HG02943 (cell line): Measurements from ENCODE around the gene RNF146.
"Not testable (repeated sequence)": the region's sequence is repeated elsewhere in the genome, so short reads cannot be mapped to it uniquely, and the experiment has no call there.

Experiments
- ATAC-seq: cut with Tn5 transposase; IDR thresholded peaks from one replicate; pipeline ENCODE4 v1.9.1; 2021; ENCODE audit warnings: mild to moderate bottlenecking, low read depth, moderate library complexity; ENCODE audit not compliant: unreplicated experiment

The RNF146 gene, protein sequence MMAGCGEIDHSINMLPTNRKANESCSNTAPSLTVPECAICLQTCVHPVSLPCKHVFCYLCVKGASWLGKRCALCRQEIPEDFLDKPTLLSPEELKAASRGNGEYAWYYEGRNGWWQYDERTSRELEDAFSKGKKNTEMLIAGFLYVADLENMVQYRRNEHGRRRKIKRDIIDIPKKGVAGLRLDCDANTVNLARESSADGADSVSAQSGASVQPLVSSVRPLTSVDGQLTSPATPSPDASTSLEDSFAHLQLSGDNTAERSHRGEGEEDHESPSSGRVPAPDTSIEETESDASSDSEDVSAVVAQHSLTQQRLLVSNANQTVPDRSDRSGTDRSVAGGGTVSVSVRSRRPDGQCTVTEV

DNA sequence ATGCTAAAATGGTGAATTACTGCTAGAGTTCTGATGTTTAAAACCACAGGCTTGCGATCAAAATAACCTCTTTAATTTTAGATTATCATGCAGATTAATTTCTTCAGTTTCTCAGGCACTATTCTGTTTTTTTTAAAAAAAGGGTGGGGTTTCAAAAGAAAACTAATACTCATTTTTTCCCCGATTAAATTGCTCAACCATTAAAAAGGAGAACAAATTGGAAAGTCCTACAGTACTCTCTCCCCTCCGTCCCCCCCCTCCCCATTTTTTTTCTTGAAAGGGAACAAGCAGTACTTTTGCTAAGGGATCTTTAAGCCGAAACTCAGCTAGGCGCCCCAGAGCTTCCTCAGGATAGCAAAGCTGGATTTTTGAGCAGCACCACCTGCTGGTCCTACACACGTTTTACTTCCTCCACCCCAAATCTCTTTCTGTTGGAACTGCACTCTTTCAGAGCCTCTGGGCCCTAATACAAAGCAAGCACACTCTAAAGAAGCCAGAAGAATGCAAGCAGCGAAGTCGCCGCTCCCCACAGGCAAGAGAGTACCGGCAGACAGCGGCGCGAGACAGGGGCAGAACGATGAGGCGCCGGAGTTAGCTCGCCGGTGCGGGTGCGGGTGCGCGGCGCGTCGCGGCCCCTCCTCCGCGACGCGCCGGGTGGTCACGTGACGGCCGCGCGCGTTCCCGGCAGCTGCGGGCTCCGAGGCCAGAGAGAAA lies at the start of gene RNF146:
TSS of gene RNF146 (plus strand) at position 687 of the 714 bp plus-strand sequence. CDS start 13,475 bp downstream, outside the sequence.
- ATAC-seq: peak; percentile 75

DNA sequence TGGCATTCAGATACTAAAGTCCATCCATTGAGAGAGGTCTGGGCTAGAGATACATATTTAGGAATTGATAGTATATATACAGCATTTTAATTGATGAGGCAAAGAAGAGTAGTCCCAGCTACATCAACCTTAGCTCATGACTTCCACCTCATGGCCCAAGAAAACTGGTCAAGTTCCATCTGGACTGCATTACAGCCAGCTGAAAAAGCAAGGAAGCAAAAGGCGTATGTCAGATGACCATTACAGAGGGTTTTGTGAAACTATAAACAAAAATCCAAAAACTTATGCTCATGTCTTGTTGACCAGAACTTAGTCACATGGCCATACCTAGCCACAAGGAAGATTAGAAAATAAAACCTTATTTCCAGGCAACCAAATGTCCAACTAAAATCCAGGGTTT lies 46.8 kb upstream of the RNF146 start:
- ATAC-seq: no peak

DNA sequence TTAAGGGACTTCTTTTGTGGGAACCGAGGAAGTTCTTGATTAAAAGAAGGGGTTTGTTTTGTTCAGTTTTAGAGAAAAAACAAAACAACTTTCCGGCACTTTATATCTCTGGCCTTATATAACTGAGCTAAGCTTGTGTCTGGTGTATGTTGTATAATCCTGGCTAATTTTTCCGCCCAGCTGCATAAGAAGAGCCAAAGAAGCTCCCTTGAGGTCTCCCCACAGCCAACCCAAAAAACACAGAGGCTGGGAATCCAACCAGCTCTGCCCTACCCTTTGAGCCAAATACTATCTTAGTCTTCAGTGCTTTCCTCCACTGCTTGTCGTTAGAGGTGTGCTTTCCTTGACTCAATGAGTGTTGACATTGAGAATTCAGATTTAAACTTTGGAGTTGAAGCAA lies 45.5 kb upstream of the RNF146 start:
- ATAC-seq: no peak

DNA sequence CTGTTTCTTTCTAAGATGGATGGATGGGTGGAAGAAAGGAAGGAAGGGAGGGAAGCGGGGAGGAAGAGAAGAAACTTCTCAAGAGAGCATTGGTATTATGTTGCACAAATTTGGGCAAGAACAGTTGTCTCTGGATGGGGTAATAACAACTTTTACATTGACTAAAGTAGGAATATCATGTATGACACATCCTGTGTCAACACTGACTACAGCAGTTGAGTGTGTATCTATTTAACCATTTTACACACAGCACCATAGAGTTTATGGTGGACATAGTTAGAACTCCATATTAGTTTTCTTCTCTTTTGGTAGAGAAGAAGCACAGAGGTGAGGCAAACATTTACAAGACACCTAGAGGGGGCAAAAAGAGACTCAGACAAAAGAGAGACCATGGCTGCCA lies 44.2 kb upstream of the RNF146 start:
- no peak for ATAC-seq

DNA sequence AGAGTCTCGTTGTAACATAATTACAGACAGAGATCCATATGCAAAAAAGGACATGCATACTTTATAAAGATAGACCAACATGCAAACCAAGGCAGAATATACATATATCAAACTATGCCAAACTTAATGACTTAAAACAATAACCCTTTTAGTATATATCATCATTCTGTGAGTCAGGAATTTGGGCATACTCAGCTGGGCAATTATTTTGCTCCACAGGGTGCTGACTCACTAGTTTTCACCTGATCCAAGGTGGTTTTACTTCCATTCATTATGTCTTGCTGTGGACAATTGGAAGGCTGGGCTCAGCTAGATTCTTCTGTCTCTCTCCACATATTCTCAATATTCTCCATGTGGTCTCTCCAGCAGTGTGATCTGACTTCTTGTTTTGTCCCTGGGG lies 41.2 kb upstream of the RNF146 start:
- ATAC-seq: no peak

DNA sequence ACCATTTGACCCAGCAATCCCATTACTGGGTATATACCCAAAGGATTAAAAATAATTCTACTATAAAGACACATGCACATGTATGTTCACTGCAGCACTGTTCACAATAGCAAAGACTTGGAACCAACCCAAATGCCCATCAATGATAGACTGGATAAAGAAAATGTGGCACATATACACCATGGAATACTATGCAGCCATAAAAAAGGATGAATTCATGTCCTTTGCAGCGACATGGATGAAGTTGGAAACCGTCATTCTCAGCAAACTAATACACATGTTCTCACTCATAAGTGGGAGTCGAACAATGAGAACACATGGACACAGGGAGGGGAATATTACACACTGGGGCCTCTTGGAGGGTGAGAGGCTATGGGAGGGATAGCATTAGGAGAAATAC lies 32.8 kb upstream of the RNF146 start:
- not testable (repeated sequence) for ATAC-seq

DNA sequence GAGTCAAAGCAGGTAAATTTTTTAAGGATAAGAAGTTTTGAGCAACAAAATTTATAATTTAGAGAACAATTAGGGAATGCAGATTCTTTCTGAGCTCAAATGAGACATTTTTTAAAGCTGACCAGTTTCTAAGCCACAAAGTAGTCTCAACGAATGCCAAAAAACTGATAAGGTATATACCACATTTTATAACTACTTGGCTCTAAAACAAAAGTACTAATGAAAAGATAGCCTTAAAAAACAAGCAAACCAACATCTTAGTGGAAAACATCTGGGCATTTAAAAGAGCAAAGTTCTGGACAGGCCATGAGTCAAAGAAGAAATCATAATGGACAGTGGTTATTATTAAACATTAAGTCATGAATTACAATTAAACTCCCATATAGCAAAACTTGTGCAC lies 23.2 kb upstream of the RNF146 start:
- ATAC-seq: no peak

DNA sequence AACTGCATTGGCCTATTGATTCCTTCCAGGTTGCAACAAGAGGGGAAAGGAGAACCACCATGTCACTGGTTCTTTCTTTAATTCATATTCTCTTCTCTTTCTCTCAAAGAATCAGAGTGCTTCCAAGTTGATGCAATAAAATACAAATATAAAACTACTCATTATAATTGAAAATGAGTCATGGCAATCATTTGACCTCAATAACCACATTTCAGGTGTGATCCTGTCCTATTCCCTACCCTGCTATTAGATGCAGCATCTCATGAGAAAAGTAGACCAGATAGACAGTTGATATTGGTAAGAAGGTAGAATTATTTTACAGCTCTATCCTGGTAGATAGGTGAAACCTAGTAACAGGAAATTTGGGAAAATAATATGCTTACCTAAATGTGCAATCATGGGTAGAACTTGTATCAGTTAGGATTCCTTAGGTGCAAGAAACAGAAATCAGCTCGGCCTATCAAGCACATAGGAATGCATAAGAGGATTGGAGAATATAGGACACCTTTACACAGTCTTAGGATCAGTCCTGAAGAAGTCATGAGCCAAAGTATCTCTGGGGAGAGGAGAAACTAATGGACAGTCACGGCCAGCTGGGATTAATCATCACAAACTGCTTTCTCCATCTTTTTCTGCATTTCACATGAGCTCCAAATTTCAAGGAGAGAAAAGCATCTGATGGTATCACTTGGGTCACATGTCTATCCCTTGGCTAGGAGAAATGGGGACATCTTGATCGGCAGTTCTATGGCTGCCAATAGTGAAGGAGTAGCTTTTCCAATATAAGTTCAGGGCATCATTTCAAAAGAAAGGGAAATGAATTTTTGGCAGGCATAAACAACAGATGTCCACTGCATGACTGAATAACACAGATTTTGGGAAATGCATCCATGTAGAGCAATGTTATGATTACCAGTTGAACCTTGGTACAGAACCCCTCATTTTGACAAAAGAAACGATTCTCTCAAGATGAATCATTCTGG lies 19.3 kb upstream of the RNF146 start:
- no peak for ATAC-seq

DNA sequence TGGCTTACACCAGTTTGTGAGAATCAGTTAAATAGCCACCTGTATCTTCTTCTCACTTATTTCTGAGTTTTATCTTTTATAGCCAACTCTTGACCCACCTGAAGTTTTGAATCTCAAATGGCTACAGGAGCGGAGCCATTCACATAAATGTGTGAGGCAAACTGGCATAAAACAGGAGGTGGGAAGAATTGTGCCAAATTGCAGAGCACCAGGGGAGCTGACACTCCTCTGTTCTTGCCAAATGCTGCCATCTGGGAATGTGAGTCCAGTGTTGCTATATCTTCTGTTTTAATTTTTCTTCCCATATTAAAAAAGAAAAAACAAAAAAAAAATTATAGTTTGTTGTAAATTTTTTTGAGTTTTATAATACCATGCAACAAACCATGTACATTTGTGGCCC lies 17.0 kb upstream of the RNF146 start:
- ATAC-seq: no peak

DNA sequence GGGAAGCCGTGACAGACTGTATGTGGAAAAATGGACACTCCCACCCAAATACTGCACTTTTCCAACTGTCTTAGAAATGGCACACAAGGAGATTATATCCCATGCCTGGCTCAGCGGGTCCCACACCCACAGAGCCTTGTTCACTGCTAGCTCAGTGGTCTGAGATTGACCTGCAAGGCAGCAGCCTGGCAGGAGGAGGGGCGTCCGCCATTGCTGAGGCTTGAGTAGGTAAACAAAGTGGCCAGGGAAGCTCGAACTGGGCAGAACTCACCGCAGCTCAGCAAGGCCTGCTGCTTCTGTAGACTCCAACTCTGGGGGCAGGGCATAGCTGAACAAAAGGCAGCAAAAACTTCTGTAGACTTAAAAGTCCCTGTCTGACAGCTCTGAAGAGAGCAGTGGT lies 11.4 kb upstream of the RNF146 start:
- ATAC-seq: no peak

DNA sequence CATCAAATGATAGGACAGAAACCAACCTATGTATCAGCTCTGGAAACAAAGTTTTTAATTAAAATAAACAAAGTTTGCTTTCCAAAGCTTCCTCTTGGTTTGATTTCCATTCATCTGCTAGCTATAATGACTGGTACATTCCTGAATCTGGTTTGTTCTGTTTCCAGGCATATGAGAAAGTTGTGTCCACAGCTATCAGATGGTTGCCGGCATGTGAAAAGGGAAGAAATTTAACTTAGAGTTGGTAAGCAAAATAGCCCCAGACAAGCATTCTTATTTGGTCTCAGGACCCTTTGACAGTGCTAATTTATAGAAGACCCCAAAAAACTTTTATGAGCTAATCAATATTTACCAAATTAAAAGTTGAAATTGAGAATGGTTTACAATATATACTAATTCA lies 3.8 kb upstream of the RNF146 start:
- no peak for ATAC-seq

DNA sequence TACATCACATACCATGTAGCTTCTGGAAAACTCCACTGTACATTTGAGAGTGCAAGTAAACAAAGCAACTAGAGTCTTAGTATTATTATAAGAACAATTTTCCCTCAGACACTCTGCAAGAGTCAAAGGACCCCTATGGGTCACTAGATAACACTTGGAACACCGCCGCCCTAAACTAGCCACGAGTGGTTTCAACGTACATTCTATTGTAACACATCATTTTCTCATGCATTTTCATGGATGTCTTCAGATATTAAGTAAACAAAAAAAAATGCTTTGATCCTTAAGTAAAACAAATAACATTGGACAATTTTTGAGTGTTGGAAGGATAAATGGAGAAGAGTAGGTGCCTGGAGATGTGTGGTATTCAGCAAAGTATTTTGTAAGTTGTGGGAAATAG lies 3.2 kb upstream of the RNF146 start:
- ATAC-seq: no peak

DNA sequence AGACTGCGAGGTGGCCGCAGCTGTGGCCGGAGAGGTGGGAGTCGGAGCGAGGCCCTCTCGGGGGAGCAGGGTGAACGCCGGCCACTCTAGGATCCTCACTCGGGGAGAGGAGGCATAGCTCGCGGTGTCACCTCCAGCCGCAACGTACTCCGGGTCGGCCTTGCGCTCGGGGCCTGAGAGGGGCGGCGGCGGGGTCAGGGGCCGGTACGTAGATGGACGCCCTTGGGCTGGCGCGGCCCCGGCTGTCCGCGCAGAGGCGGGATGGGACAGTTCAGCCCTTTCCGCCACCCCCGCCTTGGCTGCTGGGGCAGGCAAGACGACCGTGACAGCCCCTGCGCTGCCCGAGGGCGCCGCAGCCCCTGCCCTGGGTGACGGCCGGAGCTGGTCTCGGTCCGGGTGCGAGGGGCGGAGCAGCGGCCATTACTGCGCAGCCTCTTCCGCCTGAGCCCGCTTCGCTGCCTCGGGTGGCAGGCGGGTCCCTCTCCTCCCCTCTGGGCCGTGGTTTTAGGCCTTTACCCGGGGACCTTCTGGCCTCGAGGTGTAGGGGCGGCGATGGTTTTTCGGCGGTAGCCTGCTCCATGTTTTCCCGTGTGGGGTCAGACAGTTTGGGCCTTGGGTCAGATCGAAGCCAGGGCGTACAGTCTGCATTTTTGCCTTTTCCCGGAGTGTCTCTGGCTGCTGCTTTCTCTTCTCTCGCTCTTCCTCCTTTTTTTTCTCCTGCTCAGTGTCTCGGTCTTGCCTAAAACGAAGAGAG lies 405 bp downstream of the RNF146 start:
- peak; percentile 76 for ATAC-seq

DNA sequence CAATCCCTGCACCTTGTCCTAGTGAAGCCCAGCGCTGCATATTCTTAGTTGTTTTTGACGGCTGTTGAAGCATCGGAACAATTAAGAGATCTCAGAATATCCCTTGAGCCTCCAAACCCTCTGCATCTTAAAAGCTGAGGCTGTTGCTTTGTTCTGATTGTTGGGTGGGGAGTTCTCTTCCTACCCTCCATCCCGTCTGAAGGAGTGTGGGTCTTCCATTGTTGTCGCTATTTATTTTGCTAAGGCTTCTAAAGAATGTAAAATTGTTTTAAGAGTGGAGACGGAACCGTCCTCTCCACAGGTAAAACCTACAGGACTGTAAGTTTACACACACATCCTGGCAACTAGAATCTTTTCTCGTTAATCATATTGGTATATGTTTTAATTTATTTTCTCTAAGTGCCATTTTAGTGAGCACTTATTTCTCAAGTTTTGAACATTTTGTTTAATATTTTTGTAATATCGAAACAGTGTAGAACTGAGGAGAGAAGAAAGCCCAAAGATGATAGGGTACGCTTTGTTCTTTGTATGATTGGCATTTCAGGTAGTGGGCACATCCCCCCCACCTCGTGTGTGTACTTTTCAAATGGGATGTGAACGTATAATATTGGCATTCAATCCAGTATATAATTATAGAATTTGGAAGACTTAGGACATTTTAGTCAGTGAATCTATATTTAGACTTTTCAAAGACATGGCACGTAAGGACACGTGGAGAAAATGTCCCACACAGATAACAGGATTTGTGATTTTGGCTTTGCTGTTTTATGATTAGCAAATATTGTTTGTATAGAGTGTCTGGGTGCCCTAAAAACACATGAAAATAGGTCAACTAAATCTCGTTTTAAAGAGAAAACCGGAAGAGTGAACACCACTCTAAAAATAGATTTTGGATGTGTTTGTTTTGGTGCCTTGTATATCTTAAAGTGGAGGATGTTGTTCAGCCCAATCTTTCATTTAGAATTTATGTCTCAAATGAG lies 1.3 kb downstream of the RNF146 start:
- ATAC-seq: peak; percentile 13

DNA sequence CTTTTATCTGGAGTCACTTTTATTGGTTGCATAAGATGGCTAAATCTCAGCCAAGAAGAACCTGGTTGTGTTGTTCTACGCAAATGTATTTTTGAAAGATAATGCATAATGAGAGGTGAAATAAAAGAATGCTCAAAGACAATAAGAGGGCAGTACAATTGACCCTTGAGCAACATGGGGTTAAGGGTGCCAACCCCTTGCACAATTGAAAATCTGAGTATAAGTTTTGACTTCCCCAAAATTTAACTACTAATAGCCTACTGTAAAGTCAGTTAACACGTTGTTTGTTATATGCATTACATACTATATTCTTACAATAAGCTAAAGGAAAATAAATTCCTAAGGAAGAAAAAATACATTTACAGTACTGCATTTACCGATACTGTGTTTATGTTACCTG lies 5.9 kb downstream of the RNF146 start:
- ATAC-seq: no peak

DNA sequence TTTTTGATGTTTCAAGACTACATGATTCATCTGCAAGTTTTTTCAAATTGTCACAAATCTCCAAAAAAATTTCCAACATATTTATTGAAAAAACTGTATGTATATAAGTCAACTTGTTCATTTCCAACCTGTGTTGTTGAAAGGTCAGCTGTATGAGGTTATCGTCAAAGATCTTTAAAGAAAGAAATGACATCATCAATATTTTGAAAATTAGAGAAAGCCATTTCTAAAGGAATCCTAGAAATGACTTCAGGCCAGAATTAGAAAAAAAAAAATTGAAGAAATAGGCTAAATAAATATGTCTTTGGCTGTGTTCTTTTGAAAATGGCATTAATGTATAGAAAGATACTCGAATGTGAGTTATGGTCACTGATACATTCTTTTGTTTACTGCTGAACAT lies 6.8 kb downstream of the RNF146 start:
- ATAC-seq: no peak

DNA sequence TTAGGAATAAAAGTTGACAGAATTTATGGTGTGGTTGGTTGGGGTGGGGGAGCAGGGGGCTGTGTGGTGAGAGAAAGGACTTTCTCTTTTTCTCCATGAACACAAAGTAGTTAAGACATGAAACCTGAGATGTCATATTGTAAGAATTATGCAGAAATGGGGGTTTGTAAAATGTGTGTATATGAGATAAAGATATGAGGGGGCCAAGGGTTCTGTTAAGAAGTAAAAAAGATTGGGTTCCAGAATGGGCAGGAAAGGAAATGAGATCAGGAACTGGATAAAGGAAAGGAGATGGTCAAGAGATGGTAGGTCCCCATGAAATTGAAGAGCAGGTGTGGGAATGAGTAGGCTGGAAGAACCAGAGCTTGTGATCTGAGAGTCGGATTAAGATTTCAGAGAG lies 9.7 kb downstream of the RNF146 start:
- no peak for ATAC-seq

DNA sequence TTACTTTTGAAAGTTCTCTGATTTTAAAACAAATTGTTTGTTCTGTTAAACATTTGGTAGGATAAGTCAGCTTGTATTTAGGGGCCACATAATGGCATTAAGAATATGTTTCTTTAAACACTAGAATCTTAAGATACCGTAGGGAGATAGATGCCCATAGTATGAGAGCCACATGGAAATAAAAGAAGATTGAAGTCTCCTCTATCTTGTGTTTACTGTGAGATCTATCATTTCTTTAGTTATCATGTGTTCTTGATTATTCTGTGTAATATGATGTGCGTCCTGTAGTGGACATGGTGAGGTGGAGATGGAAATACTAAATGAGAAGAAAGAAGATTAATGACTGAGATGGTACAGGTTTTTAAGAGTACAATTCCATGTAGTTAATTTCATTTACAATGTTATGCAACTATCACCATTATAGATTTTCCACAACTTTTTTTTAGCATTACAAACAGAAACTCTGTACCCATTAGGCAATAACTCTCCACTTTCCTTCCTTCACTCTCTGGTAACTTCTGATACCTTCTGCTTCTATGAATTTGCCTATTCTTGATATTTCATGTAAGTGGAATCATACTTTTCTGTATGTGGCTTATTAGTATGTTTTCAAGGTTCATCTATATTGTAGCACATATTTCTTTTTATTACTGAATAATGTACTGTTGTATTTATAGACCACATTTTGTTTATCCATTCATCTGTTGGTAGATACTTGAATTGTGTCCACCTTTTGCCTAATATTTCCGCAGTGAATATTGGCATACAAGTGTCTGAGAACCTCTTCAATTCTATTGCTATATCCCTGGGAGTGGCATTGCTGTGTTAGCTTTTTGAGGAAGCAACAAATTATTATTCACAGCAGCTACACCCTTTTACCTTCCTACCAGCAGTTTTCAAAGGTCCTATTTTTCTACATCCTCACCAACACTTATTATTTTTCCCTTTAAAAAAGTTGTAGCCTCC lies 11.5 kb downstream of the RNF146 start:
- ATAC-seq: no peak
